A673 (cell line): ENCODE data around the gene PRR5. TPM values are rescaled to one million over a fixed set of nuclear protein-coding genes. Genes with fewer than 3 reads are reported as not detected.

Experiments
- BruUV-seq: library from RNA; stranded (reverse); fragments of 400-500 nt; replicated peaks from 2 replicates; lab custom pipeline; 2021; lab: Mats Ljungman, UMichigan
- CTCF ChIA-PET: fragments of 300-600 bp; sonication (Branson Sonifier 250); formaldehyde crosslinking; loops from one replicate; lab custom pipeline; 2022; ENCODE audit warnings: antibody characterized with exemption; lab: Charles Lee
- POLR2A ChIA-PET: fragments of 300-600 bp; sonication (Branson Sonifier 250); formaldehyde crosslinking; loops from one replicate; lab custom pipeline; 2022; ENCODE audit warnings: antibody characterized with exemption; ENCODE audit not compliant: low non-redundant PET; lab: Charles Lee
- DNase-seq: peaks from one replicate; pipeline ENCODE4 v3.0.0-alpha.2; 2015; ENCODE audit warnings: low spot score
- H3K27ac ChIP-seq: fragments of 200-600 bp; sonication (generic); 2 replicates; pipeline ENCODE4 v1.5.1; 2016; ENCODE audit warnings: mixed run types, low read depth, mild to moderate bottlenecking, mixed read lengths, antibody characterized with exemption, low read length; ENCODE audit not compliant: poor library complexity, severe bottlenecking
- H3K27me3 ChIP-seq: fragments of 200-600 bp; sonication (generic); replicated peaks from 2 replicates; pipeline ENCODE4 v1.6.1; 2017; ENCODE audit warnings: mixed run types, low read depth, mild to moderate bottlenecking, mixed read lengths, antibody characterized with exemption, low read length; ENCODE audit not compliant: insufficient read depth, poor library complexity
- H3K36me3 ChIP-seq: fragments of 200-600 bp; sonication (generic); 2 replicates; pipeline ENCODE4 v1.6.1; 2016; ENCODE audit warnings: mixed run types, mild to moderate bottlenecking, mixed read lengths, antibody characterized with exemption, low read length; ENCODE audit not compliant: insufficient read depth, poor library complexity, severe bottlenecking
- H3K4me1 ChIP-seq: fragments of 200-600 bp; sonication (generic); 2 replicates; pipeline ENCODE4 v1.6.1; 2017; ENCODE audit warnings: mixed run types, mild to moderate bottlenecking, mixed read lengths, antibody characterized with exemption, low read length; ENCODE audit not compliant: insufficient read depth, poor library complexity, severe bottlenecking
- H3K4me3 ChIP-seq: fragments of 200-600 bp; sonication (generic); 2 replicates; pipeline ENCODE4 v1.5.1; 2016; ENCODE audit warnings: low read depth, mixed run types, mild to moderate bottlenecking, mixed read lengths, low read length; ENCODE audit not compliant: poor library complexity, severe bottlenecking
- H3K9me3 ChIP-seq: fragments of 200-600 bp; sonication (generic); 2 replicates; pipeline ENCODE4 v1.6.1; 2016; ENCODE audit warnings: mixed run types, low read depth, mild to moderate bottlenecking, mixed read lengths, antibody characterized with exemption, low read length; ENCODE audit not compliant: poor library complexity, severe bottlenecking
- CTCF ChIP-seq: fragments of 300-800, 200-600 bp; sonication (generic); conservative IDR thresholded peaks from 2 replicates; pipeline ENCODE4 v1.5.1; 2017; ENCODE audit warnings: low read depth, mild to moderate bottlenecking, antibody characterized with exemption, low read length, moderate library complexity, mixed read lengths
- EZH2 ChIP-seq: fragments of 200-600 bp; sonication (generic); IDR thresholded peaks from 2 replicates; pipeline ENCODE4 v1.6.1; 2017; ENCODE audit warnings: borderline replicate concordance, low read depth, mild to moderate bottlenecking, mixed read lengths, antibody characterized with exemption, low read length; ENCODE audit not compliant: poor library complexity, severe bottlenecking
- intact Hi-C: fragments of 100-400 bp; cut with micrococcal nuclease; formaldehyde crosslinking; loops from one replicate; pipeline ENCODE4 v1.10.0; 2022; ENCODE audit not compliant: unreplicated experiment
- total RNA-seq: library from RNA; stranded (reverse); gene quantifications from 2 replicates; pipeline ENCODE4 v1.2.3, GENCODE V29; 2021

PRR5 gene
- total RNA-seq, 1 experiment from 2014 or later, result 17.9 TPM

GRCh38 chr22:44786610-44787009, 84.6 kb downstream of the PRR5 start:
- H3K27me3 ChIP-seq, result no peaks in the 10 kb centered on the region
- no peak for TF ChIP-seq CTCF
- TF ChIP-seq EZH2, result no peak
- CTCF ChIA-PET, result no interaction called here
- no peaks in the 10 kb centered on the region for H3K4me1 ChIP-seq
- no TSS peak for BruUV-seq
- no peak for DNase-seq
- intact Hi-C loops, result no loop called here
- H3K4me3 ChIP-seq, result no peak overlapping the region
- H3K36me3 ChIP-seq, result no peaks in the 10 kb centered on the region
- H3K27ac ChIP-seq, result no peak overlapping the region
- H3K9me3 ChIP-seq, result no peaks in the 10 kb centered on the region
- POLR2A ChIA-PET, result no interaction called here

Other genes with a start within 250 kb of the PRR5 start
- 46.6 and 50.6 TPM in 2 replicates for gene RTL6, start 204.0 kb upstream of the PRR5 start, total RNA-seq
- 0.31 TPM in 1 of 2 replicates, not detected in the other for gene ARHGAP8, start 50.4 kb downstream of the PRR5 start, total RNA-seq